A673 (cell line): ENCODE measurements around the gene UNC45B.

ENCODE experiments used
- EZH2 ChIP-seq: fragments of 200-600 bp; sonication (generic); IDR thresholded peaks from 2 replicates; pipeline ENCODE4 v1.6.1; 2017; ENCODE audit warnings: borderline replicate concordance, low read depth, mild to moderate bottlenecking, mixed read lengths, antibody characterized with exemption, low read length; ENCODE audit not compliant: poor library complexity, severe bottlenecking
- TF ChIP-seq, protein P1 (sequence below): fragments of 300-800, 200-600 bp; sonication (generic); conservative IDR thresholded peaks from 2 replicates; pipeline ENCODE4 v1.5.1; 2017; ENCODE audit warnings: low read depth, mild to moderate bottlenecking, antibody characterized with exemption, low read length, moderate library complexity, mixed read lengths

DNA sequence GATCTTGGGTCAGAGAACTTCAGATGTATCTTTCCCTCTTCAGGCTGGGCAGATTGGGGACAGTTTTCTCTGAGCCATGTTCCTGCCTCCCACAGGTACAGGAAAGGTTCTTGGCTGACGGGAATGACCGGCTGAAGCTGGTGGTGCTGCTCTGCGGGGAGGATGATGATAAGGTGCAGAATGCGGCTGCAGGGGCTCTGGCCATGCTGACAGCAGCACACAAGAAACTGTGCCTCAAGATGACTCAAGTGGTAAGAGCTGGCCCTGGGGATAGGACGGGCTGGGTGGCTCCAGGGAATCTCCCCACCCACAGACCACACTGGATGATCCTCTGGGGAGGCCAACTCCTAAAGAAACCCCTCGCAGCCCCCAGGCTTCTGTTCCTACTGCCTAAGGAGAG is 35.7 kb downstream of the UNC45B start:
- TF ChIP-seq, protein P1, sequence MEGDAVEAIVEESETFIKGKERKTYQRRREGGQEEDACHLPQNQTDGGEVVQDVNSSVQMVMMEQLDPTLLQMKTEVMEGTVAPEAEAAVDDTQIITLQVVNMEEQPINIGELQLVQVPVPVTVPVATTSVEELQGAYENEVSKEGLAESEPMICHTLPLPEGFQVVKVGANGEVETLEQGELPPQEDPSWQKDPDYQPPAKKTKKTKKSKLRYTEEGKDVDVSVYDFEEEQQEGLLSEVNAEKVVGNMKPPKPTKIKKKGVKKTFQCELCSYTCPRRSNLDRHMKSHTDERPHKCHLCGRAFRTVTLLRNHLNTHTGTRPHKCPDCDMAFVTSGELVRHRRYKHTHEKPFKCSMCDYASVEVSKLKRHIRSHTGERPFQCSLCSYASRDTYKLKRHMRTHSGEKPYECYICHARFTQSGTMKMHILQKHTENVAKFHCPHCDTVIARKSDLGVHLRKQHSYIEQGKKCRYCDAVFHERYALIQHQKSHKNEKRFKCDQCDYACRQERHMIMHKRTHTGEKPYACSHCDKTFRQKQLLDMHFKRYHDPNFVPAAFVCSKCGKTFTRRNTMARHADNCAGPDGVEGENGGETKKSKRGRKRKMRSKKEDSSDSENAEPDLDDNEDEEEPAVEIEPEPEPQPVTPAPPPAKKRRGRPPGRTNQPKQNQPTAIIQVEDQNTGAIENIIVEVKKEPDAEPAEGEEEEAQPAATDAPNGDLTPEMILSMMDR, result no peak
- TF ChIP-seq EZH2, result no peak
